Osteoblast (primary cell): ENCODE data around the gene GALM. TPM values are rescaled to one million over a fixed set of nuclear protein-coding genes. Genes with fewer than 3 reads are reported as not detected.

Experiments used
- DNase-seq: peaks from one replicate; pipeline ENCODE4 v3.0.0; 2011; ENCODE audit warnings: low spot score, mixed read lengths; ENCODE audit not compliant: insufficient read length; ENCODE audit errors: missing footprints
- H2AFZ ChIP-seq: 2 replicates; pipeline ENCODE4 v1.6.0; 2011; ENCODE audit warnings: mild to moderate bottlenecking, low read length
- H3K27ac ChIP-seq: 2 replicates; pipeline ENCODE4 v1.5.1; 2011; ENCODE audit warnings: mild to moderate bottlenecking, low read depth, low read length, moderate library complexity
- H3K27me3 ChIP-seq: 2 replicates; pipeline ENCODE4 v1.6.0; 2012; ENCODE audit warnings: mild to moderate bottlenecking, control low read depth, inconsistent platforms, low read length, moderate library complexity; ENCODE audit not compliant: insufficient read depth
- H3K36me3 ChIP-seq: 2 replicates; pipeline ENCODE4 v1.5.1; 2011; ENCODE audit warnings: mild to moderate bottlenecking, low read length, control low read depth, moderate library complexity; ENCODE audit not compliant: insufficient read depth
- H3K4me1 ChIP-seq: 2 replicates; pipeline ENCODE4 v1.5.1; 2011; ENCODE audit warnings: mild to moderate bottlenecking, low read length, control low read depth, moderate library complexity; ENCODE audit not compliant: insufficient read depth
- H3K4me2 ChIP-seq: 2 replicates; pipeline ENCODE4 v1.6.0; 2011; ENCODE audit warnings: mild to moderate bottlenecking, low read length; ENCODE audit not compliant: insufficient read depth
- H3K4me3 ChIP-seq: fragments of 200-600 bp; sonication (generic); 3 replicates; pipeline ENCODE4 v1.5.1; 2012; ENCODE audit warnings: mild to moderate bottlenecking, low read length, inconsistent platforms; ENCODE audit not compliant: insufficient read depth
- H3K79me2 ChIP-seq: 2 replicates; pipeline ENCODE4 v1.6.0; 2012; ENCODE audit warnings: mild to moderate bottlenecking, low read length, control low read depth, inconsistent platforms; ENCODE audit not compliant: insufficient read depth
- H3K9me3 ChIP-seq: 2 replicates; pipeline ENCODE4 v1.5.1; 2011; ENCODE audit warnings: low read depth, low read length, control low read depth
- H4K20me1 ChIP-seq: 2 replicates; pipeline ENCODE4 v1.6.0; 2012; ENCODE audit warnings: mild to moderate bottlenecking, low read length, control low read depth; ENCODE audit not compliant: insufficient read depth
- CTCF ChIP-seq: IDR thresholded peaks from 2 replicates; pipeline ENCODE4 v1.5.1; 2011; ENCODE audit warnings: mild to moderate bottlenecking, low read depth, low read length, moderate library complexity; ENCODE audit errors: extremely low read depth
- total RNA-seq: library from RNA; depleted of rRNA; stranded (reverse); fragments of >200 nt; gene quantifications from 2 replicates; pipeline ENCODE4 v1.2.3, GENCODE V29; 2012

GALM gene
- total RNA-seq, 1 donor, result 50.7 TPM

GRCh38 chr2:38656866-38657480, 8.9 kb upstream of the GALM start:
- no peak for TF ChIP-seq CTCF
- no peaks in the 10 kb centered on the region for H3K27me3 ChIP-seq
- no peak for DNase-seq

GRCh38 chr2:38658613-38659012, 7.3 kb upstream of the GALM start:
- Histone ChIP-seq H3K27me3 (no peaks in the 10 kb centered on the region), H4K20me1 (no peaks in the 10 kb centered on the region)
- TF ChIP-seq CTCF, result no peak

More at GRCh38 chr2:38656866-38657480, 8.9 kb upstream of the GALM start:
- Histone ChIP-seq H3K79me2 (no peaks in the 10 kb centered on the region), H4K20me1 (no peaks in the 10 kb centered on the region), H3K36me3 (no peaks in the 10 kb centered on the region), H3K4me3 (no peak overlapping the region), H3K9me3 (no peaks in the 10 kb centered on the region), H3K4me2 (no peak overlapping the region), H3K27ac (no peak overlapping the region), H2AFZ (no peak overlapping the region), H3K4me1 (peaks cover 5% of the 10 kb centered on the region)

GRCh38 chr2:38659115-38659514, 6.8 kb upstream of the GALM start:
- no peaks in the 10 kb centered on the region for H3K9me3 ChIP-seq
- DNase-seq, result peak; percentile 32
- H3K27ac ChIP-seq, result no peak overlapping the region
- no peaks in the 10 kb centered on the region for H3K36me3 ChIP-seq
- peaks cover 10% of the 10 kb centered on the region for H3K4me1 ChIP-seq
- H3K4me2 ChIP-seq, result no peak overlapping the region
- no peaks in the 10 kb centered on the region for H3K79me2 ChIP-seq
- no peak overlapping the region for H2AFZ ChIP-seq
- no peaks in the 10 kb centered on the region for H4K20me1 ChIP-seq
- H3K27me3 ChIP-seq, result no peaks in the 10 kb centered on the region
- TF ChIP-seq CTCF, result no peak
- H3K4me3 ChIP-seq, result no peak overlapping the region

More at GRCh38 chr2:38658613-38659012, 7.3 kb upstream of the GALM start:
- Histone ChIP-seq H3K9me3 (no peaks in the 10 kb centered on the region), H3K4me2 (no peak overlapping the region), H3K27ac (no peak overlapping the region), H3K4me3 (no peak overlapping the region), H3K36me3 (no peaks in the 10 kb centered on the region), H3K4me1 (peaks cover 5% of the 10 kb centered on the region), H3K79me2 (no peaks in the 10 kb centered on the region), H2AFZ (no peak overlapping the region)
- no peak for DNase-seq

- Histone ChIP-seq H3K36me3 (no peaks in the 10 kb centered on the region), H3K9me3 (no peaks in the 10 kb centered on the region), H3K4me1 (peaks cover 16% of the 10 kb centered on the region), H2AFZ (no peak overlapping the region), H3K79me2 (no peaks in the 10 kb centered on the region), H3K4me3 (no peak overlapping the region), H3K27me3 (no peaks in the 10 kb centered on the region), H3K4me2 (no peak overlapping the region), H4K20me1 (no peaks in the 10 kb centered on the region), H3K27ac (no peak overlapping the region)
- TF ChIP-seq CTCF, result no peak
- no peak for DNase-seq
These were observed 5.6 kb upstream of the GALM start for GRCh38 chr2:38660282-38660681.
